Activated CD8-positive, alpha-beta memory T cell treated with anti-CD3 and anti-CD28 coated beads for 4 hours (primary cell): Measurements from ENCODE around the gene URM1.
"Not testable (repeated sequence)": the region's sequence is repeated elsewhere in the genome, so short reads cannot be mapped to it uniquely, and the experiment has no call there.

ENCODE experiments used
- DNase-seq, 2 donors: peaks; one replicate each; pipeline ENCODE4 v3.0.0-alpha.2; 2020; ENCODE audit warnings: low read depth in 2 of 2

URM1 gene

DNA sequence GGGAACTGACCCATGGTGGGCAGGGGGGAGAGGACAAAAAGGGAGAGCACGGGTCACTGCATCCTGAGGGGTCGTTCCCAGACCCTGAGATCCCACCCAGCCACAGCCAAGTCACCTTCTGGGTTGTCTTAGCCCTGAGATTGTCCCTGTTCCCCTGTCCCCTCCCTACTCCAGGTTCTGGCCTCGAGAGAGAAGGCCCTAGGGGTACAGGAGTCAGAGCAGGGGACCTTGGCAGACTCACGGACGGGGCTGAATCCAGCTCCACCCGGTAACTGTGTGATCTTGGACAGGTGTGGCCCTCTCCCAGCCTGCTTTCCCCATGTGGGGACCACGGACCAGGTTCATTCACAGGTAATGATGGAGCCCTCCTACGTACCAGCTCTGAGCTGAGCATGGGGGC, 38.3 kb downstream of the URM1 start:
- no peak for DNase-seq

- DNase-seq, result no peak
These were observed 38.8 kb downstream of the URM1 start for GRCh38 chr9:128409978-128410377.

GRCh38 chr9:128411364-128412119, 40.4 kb downstream of the URM1 start:
- DNase-seq, result no peak

- no peak for DNase-seq
These were observed 41.1 kb downstream of the URM1 start for GRCh38 chr9:128412120-128412790.

- DNase-seq, result not testable (repeated sequence)
These were observed 42.6 kb downstream of the URM1 start for GRCh38 chr9:128413728-128414127.

DNA sequence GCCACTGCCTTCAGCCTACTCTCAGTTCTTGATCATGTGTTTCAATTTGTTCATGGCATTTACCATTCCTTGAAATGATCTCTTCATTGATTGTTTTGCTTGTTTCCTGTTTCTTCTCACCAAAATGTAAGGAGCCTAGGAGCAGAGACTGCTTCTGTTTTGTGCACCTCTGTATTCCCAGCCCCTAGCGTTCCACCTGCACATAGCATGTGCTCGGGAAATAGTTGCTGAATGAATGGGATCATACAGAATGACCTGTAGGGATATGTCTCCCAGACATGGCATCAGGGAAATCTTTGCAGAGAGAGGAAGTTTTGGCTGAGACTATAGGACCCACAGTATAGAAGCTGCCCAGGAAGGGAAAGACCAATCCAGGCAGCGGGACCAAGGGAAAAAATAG, 43.3 kb downstream of the URM1 start:
- DNase-seq, result no peak

DNA sequence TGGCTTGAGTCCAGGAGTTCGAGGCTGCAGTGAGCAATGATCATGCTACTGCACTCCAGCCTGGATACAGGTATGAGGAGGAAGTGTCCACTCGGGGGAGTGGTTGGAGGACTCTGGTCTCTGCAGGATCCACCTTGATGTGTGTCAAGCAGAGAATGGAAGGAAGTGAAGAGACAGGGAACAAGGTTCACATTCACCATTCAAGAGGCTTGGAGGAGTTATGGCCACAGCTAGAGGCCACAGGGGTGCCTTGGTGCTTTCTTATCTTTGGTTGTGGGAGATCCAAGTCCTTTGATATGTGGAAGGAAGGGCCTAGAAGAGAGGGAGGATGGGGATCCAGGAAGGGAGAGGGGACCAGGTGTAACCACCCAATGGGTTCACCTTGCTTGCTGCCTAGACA, 44.1 kb downstream of the URM1 start:
- no peak for DNase-seq

GRCh38 chr9:128416014-128416413, 44.8 kb downstream of the URM1 start:
- DNase-seq, result no peak

GRCh38 chr9:128416432-128417019, 45.4 kb downstream of the URM1 start:
- no peak for DNase-seq

GRCh38 chr9:128419061-128419925, 48.1 kb downstream of the URM1 start:
- DNase-seq, result no peak

GRCh38 chr9:128420060-128420650, 49.0 kb downstream of the URM1 start:
- peak; percentile 34 to 50 for DNase-seq

GRCh38 chr9:128420651-128421481, 49.7 kb downstream of the URM1 start, which contains the start of gene CERCAM:
Gene CERCAM, plus strand, starts transcription at chr9:128420857. Its CDS starts 21 bp downstream, at chr9:128420878.
- DNase-seq, result peak in 1 of 2 donors; percentile 15

DNA sequence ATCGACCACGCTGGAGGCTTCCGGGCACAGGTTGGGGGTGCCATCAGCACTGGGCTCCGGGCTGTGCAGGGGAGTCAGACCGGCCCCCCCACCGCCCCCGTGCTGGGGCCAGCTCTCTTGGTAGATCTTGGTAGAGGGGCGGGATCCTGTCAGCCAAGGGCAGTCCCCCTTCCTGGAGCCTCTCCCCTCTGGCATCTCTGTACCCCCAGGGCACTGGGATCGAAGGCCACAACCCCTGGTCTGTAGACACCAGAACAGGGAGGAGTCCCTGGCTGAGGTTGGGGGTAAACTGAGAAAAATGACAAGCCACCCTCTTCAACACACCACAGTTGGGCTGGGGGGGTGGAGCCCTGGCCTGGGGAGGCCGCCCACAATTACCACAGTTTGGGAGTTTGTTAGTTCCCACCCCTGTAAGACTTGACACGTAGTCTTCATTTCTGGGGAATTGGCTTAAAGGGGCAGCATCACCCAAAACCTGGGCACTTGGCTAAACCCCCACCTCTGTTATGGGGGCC, 50.4 kb downstream of the URM1 start:
- no peak for DNase-seq

GRCh38 chr9:128422022-128422782, 51.0 kb downstream of the URM1 start:
- DNase-seq, result not testable (repeated sequence)

- DNase-seq, result no peak
These were observed 51.6 kb downstream of the URM1 start for GRCh38 chr9:128422783-128423150.

DNA sequence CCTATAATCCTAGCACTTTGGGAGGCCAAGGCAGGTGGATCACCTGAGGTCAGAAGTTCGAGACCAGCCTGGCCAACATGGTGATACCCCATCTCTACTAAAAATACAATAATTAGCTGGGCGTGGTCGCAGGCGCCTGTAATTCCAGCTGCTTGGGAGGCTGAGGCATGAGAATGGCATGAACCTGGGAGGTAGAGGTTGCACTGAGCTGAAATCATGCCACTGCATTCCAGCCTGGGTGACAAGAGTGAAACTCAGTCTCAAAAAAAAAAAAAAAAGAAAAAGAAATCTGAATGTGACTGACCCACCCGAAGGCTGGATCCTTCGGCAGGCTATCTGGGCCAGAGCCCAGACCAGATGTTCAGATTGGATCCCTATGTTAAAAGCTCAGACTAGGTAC, 52.2 kb downstream of the URM1 start:
- DNase-seq, result not testable (repeated sequence)

- DNase-seq, result no peak
These were observed 53.1 kb downstream of the URM1 start for GRCh38 chr9:128424268-128424780.

DNA sequence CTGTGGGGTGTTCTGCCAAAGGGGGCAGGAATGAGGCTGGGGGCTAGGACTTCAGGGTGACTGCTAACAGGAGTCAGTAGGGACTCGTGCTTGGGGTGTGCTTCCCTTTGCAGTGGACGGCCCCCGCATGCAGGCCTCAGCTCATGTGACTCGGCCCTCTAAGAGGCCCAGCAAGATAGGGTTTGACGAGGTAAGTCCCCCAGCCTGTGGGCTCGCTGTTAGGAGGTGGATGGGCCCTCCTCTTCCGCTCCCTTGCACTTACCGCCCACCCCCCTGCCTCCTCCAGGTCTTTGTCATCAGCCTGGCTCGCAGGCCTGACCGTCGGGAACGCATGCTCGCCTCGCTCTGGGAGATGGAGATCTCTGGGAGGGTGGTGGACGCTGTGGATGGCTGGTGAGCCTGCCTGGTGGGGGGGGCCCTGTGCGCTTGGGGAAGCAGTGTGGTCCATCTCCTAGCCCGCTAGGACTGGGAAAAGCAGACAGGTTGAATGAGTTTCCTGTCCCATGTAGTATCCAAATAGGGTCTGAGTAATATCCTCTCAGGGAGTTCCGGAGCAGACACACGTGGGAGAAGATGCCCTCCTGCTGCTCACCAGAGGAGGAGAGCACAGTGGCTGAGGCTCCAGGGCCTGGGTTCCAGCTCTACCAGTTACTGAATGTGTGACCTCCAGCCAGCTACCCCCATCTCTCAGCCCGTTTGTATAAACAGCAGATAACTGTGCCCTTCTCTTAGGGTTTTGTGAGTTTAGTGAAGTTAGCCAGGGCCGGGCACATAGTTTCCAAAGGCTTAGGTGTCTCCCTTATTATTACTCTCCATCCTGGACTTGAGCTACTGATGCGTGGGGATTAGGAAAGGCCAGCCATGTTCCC, 57.7 kb downstream of the URM1 start:
- no peak for DNase-seq
